HEK293 (cell line): Measurements from ENCODE around the gene MDFIC2.

ENCODE experiments used
- CTCF ChIA-PET: fragments of 350-600 bp; formaldehyde crosslinking; extraction: SDS; loops from one replicate; lab custom pipeline; 2021; ENCODE audit warnings: antibody characterized with exemption; lab: Yijun Ruan, JAX
- POLR2A ChIA-PET: fragments of 300-600 bp; formaldehyde crosslinking; extraction: SDS; loops from one replicate; lab custom pipeline; 2020; ENCODE audit warnings: antibody characterized with exemption, inconsistent platforms; lab: Yijun Ruan, JAX
- H3K27ac ChIP-seq: fragments of 200-500 bp; sonication (Bioruptor generic); 2 replicates; pipeline ENCODE4 v1.5.1; 2014; ENCODE audit warnings: low read depth, low read length, control low read depth, inconsistent platforms; ENCODE audit errors: extremely low read depth
- H3K36me3 ChIP-seq, 2 experiments: fragments of 200-500 bp in 1 of 2; sonication (Bioruptor generic) in 1 of 2; 1 replicate in 1 of 2; 2 replicates in 1 of 2; pipeline ENCODE4 v1.5.1; 2014 to 2017; ENCODE audit warnings: inconsistent platforms in 2 of 2, low read length in 2 of 2; ENCODE audit not compliant: control insufficient read depth in 2 of 2, insufficient read depth in 1 of 2
- H3K4me1 ChIP-seq: fragments of 200-500 bp; sonication (Bioruptor generic); 2 replicates; pipeline ENCODE4 v1.5.1; 2014; ENCODE audit warnings: mild to moderate bottlenecking, low read length, inconsistent platforms; ENCODE audit not compliant: control insufficient read depth, insufficient read depth
- H3K4me3 ChIP-seq: 2 replicates; pipeline ENCODE4 v1.5.1; 2011; ENCODE audit warnings: low read depth, mild to moderate bottlenecking, control low read depth, low read length, moderate library complexity
- H3K9me3 ChIP-seq: fragments of 200-500 bp; sonication (Bioruptor generic); 2 replicates; pipeline ENCODE4 v1.5.1; 2014; ENCODE audit warnings: low read depth, low read length, inconsistent platforms; ENCODE audit not compliant: control insufficient read depth, insufficient read depth
- ZNF140 ChIP-seq: fragments of 450-650 bp; formaldehyde crosslinking; IDR thresholded peaks from 2 replicates; pipeline ENCODE4 v1.5.1; 2016; ENCODE audit warnings: missing biosample characterization, missing genetic modification characterization
- ZNF37A ChIP-seq: fragments of 450-650 bp; IDR thresholded peaks from 2 replicates; pipeline ENCODE4 v1.5.1; 2018; ENCODE audit warnings: missing biosample characterization, missing genetic modification characterization
- TF ChIP-seq, protein P1 (sequence below): fragments of 450-650 bp; formaldehyde crosslinking; IDR thresholded peaks from 2 replicates; pipeline ENCODE4 v1.5.1; 2016; ENCODE audit warnings: missing biosample characterization, missing genetic modification characterization, borderline replicate concordance

The MDFIC2 gene

DNA sequence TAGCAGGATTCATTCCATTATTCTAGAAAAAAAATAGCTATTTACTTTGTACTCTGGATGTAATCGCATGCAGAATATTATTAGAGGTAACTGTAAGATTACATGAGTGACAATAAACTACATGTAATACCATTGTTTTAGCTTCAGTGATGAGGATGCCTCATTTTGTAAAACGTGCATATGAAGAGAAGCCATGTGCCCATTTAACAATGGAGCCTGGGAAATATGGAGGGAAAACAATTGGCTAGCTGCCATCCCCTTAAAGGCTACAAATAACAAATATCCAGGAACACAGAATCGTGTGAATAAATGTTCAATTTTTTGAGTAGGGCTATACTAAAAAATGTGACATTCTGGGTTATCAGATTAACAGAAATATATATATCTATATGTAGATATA, 161.8 kb downstream of the MDFIC2 start:
- Histone ChIP-seq H3K36me3 (no peaks in the 10 kb centered on the region), H3K4me3 (no peak overlapping the region), H3K27ac (no peak overlapping the region), H3K4me1 (no peaks in the 10 kb centered on the region), H3K9me3 (no peaks in the 10 kb centered on the region)
- TF ChIP-seq, protein P1, sequence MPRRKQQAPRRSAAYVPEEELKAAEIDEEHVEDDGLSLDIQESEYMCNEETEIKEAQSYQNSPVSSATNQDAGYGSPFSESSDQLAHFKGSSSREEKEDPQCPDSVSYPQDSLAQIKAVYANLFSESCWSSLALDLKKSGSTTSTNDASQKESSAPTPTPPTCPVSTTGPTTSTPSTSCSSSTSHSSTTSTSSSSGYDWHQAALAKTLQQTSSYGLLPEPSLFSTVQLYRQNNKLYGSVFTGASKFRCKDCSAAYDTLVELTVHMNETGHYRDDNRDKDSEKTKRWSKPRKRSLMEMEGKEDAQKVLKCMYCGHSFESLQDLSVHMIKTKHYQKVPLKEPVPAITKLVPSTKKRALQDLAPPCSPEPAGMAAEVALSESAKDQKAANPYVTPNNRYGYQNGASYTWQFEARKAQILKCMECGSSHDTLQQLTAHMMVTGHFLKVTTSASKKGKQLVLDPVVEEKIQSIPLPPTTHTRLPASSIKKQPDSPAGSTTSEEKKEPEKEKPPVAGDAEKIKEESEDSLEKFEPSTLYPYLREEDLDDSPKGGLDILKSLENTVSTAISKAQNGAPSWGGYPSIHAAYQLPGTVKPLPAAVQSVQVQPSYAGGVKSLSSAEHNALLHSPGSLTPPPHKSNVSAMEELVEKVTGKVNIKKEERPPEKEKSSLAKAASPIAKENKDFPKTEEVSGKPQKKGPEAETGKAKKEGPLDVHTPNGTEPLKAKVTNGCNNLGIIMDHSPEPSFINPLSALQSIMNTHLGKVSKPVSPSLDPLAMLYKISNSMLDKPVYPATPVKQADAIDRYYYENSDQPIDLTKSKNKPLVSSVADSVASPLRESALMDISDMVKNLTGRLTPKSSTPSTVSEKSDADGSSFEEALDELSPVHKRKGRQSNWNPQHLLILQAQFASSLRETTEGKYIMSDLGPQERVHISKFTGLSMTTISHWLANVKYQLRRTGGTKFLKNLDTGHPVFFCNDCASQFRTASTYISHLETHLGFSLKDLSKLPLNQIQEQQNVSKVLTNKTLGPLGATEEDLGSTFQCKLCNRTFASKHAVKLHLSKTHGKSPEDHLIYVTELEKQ (tag by site-specific recombination): no peak
- no peak for TF ChIP-seq ZNF37A (tag by site-specific recombination)
- POLR2A ChIA-PET: no interaction called here
- CTCF ChIA-PET: interaction anchor here (1.0 kb wide), 1 partner anchor 30 kb away, joined by 3 read pairs; no protein-coding TSS in a partner anchor

DNA sequence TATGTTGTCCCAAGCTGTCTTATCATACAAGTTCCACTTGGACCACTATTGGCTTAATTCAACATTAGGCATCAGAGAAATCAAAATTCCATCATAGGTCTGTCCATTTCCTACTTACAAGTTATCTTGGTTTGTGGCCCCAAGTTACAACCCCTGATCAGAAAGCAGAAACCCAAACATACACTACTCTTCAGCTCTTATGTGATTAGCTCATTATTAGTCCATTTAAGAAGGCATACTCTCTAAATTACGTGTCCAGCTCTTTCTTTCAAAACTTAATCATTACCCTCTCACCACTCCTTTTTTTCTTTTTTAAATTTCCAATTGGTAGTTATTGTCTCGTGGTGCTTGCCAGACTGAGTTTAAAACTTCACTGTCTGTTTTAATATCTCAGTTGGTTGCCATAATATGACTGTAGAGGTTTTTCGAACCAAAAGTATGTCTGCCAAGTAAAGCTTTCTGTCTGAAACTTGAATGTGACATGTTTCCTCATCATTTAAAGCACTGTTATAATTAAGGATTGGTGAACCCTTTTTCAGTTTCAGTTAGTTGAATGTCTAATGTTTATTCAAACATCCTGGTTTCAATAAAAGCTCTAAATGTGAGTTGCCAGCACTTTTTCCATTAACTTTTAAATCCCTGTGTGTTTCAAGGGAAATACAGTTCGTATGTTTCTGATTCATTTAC, 162.6 kb downstream of the MDFIC2 start:
- no peak for TF ChIP-seq ZNF140 (tag by site-specific recombination)
- TF ChIP-seq, all 188 proteins: peak for 0
- POLR2A ChIA-PET: no interaction called here
- Histone ChIP-seq H3K36me3 (no peaks in the 10 kb centered on the region), H3K9me3 (no peaks in the 10 kb centered on the region), H3K4me3 (no peak overlapping the region), H3K27ac (no peak overlapping the region), H3K4me1 (no peaks in the 10 kb centered on the region)
- CTCF ChIA-PET: interaction anchor here (0.9 to 1.0 kb wide), 2 partner anchors 29 to 208 kb away, joined by 3 read pairs; no protein-coding TSS in a partner anchor
